Measurements from ENCODE around the gene CTNNA3. TPM values are rescaled to one million over a fixed set of nuclear protein-coding genes. Genes with fewer than 3 reads are reported as not detected.

The CTNNA3 gene
- total and polyA plus RNA-seq, 12 donors, result 2.0 to 213 (median 171) TPM

DNA sequence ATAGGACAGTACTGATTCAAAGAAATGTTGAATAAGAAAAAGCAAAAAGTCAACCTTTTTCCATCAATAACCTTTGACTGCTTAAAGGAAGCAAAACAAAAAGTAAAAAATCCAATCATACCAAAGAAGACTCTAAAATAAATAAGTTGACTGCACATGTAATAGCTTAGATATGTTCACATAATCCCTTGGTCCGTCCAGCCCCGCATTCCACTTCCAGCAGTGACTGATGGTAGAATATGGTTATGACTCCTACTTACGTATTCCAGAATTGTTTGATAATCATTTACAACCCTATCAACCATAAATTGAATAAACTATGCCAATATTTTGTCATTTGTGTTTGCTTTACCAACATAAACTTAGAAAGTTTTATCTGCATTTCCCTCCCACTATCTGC, 77.9 kb downstream of the CTNNA3 start:
- intact Hi-C loops (cut with DNase I), result no loop called here
- TF ChIP-seq CTCF (IDR thresholded peaks at IDR 0.05), result no peak
- Histone ChIP-seq H3K27ac (no peak overlapping the region), H3K9me3 (no peaks in the 10 kb centered on the region), H3K27me3 (no peaks in the 10 kb centered on the region), H3K4me3 (no peak overlapping the region), H3K36me3 (no peaks in the 10 kb centered on the region), H3K4me1 (peaks cover 0 to 12% (median 0%) of the 10 kb centered on the region in 9 donors)
- ATAC-seq, result no peak
- WGBS, 2 donors, result 75 to 78% methylated on average over 3 of the region's 3 CpGs
- DNase-seq, result no peak

- 77 to 82% methylated on average over 10 of the region's 10 CpGs for WGBS, 2 donors
- Histone ChIP-seq H3K27me3 (no peaks in the 10 kb centered on the region), H3K4me1 (peaks cover 0 to 7% (median 0%) of the 10 kb centered on the region in 9 donors), H3K36me3 (no peaks in the 10 kb centered on the region), H3K4me3 (no peak overlapping the region), H3K27ac (no peak overlapping the region), H3K9me3 (no peaks in the 10 kb centered on the region)
- intact Hi-C loops (cut with DNase I), result no loop called here
- no peak for DNase-seq
- TF ChIP-seq CTCF (IDR thresholded peaks at IDR 0.05), result no peak
- ATAC-seq, result no peak
Observed at GRCh38 chr10:67612577-67613537, 83.1 kb downstream of the CTNNA3 start.

DNA sequence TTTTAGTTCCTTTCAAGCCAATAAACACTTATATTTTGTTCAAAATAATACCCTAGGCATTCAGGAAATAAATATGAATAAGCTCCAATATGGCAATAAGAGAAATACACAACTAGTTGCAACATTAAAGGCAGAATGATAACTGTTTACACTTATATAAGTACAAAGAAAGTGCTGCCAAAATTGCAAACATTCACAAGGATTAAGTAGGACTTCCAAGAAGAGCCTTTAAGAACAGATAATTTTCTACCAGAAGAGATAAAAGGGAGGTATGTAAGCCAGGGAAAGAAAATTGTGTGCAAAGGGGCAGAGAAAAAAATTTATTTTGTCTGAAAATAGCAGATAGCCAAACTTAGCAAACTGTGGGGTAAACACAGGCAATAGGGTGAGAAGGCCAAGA, 83.8 kb downstream of the CTNNA3 start:
- Histone ChIP-seq H3K9me3 (no peaks in the 10 kb centered on the region), H3K36me3 (no peaks in the 10 kb centered on the region), H3K4me3 (no peak overlapping the region), H3K27ac (no peak overlapping the region), H3K4me1 (peaks cover 0 to 7% (median 0%) of the 10 kb centered on the region in 9 donors), H3K27me3 (no peaks in the 10 kb centered on the region)
- DNase-seq (no peak), ATAC-seq (no peak)
- intact Hi-C loops (cut with DNase I), result no loop called here
- TF ChIP-seq CTCF (IDR thresholded peaks at IDR 0.05), result no peak

DNA sequence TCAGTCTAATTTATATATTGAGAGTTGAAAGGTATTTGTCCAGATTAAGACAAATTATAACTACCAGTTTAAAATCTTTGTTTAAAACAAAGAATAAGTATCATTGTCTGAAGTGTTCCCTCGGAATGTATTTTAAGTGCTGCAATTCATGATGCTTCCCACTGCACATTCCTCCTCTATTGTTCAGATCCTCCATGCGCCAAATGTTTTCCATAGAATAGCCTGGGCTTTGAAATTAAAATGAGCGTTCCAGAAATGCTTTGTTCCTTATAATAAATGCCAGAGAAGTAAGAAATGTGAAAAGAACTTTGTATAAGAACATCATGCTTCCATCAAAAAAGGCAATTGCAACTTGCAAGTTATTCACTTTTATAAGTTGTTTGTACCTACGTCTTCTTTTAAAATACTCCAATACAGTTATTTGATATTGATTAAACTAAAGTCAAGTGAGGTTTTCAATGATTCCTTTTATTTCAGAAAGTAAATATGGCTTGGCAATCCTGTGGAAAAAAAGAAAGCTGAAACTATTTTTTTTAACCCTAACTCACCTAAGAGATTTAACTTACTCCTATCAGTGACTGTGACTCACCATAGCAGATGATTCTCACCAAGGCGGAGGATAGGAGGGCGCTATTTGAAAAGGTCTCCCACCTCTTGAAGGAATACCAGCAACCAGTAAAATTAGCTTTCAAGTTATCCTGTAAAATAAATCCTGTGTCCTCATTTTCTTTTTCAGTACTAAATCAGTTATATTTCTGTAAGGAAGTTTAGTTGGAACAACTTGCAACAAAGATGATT, 85.8 kb downstream of the CTNNA3 start:
- Histone ChIP-seq H3K9me3 (no peaks in the 10 kb centered on the region), H3K4me1 (peaks cover 0 to 12% (median 0%) of the 10 kb centered on the region in 9 donors), H3K4me3 (no peak overlapping the region), H3K27ac (no peak overlapping the region), H3K27me3 (no peaks in the 10 kb centered on the region), H3K36me3 (no peaks in the 10 kb centered on the region)
- WGBS, 2 donors, result 68 to 74% methylated on average over 6 of the region's 6 CpGs
- no peak for TF ChIP-seq CTCF (IDR thresholded peaks at IDR 0.05)
- no peak for ATAC-seq
- no peak for DNase-seq
- intact Hi-C loops (cut with DNase I), result no loop called here
